Mesothelial cell of epicardium (in vitro differentiated cells): ENCODE results near the gene FIP1L1. TPM values are rescaled to one million over a fixed set of nuclear protein-coding genes. Genes with fewer than 3 reads are reported as not detected.
"Not testable (repeated sequence)": the region's sequence is repeated elsewhere in the genome, so short reads cannot be mapped to it uniquely, and the experiment has no call there.

Source experiments
- DNase-seq, 2 experiments: peaks; one replicate each; pipeline ENCODE4 v3.0.0; 2021; ENCODE audit warnings: low spot score in 2 of 2; ENCODE audit not compliant: unreplicated experiment in 2 of 2
- H3K27ac Mint-ChIP-seq: 2 replicates; pipeline ENCODE4 v1.8.0; 2021; ENCODE audit warnings: mixed read lengths
- H3K27me3 Mint-ChIP-seq: 2 replicates; pipeline ENCODE4 v1.8.0; 2021; ENCODE audit warnings: low read depth, mixed read lengths
- H3K36me3 Mint-ChIP-seq: 2 replicates; pipeline ENCODE4 v1.8.0; 2021; ENCODE audit warnings: mixed read lengths
- H3K4me1 Mint-ChIP-seq: 2 replicates; pipeline ENCODE4 v1.8.0; 2021; ENCODE audit warnings: mixed read lengths
- H3K4me3 Mint-ChIP-seq: 2 replicates; pipeline ENCODE4 v1.8.0; 2021; ENCODE audit warnings: mild to moderate bottlenecking, moderate library complexity, mixed read lengths
- H3K9me3 Mint-ChIP-seq: 2 replicates; pipeline ENCODE4 v1.8.0; 2021; ENCODE audit warnings: mixed read lengths
- total RNA-seq: library from RNA; stranded (reverse); gene quantifications from 3 replicates; pipeline ENCODE4 v1.2.1, GENCODE V29; 2021
- TF ChIP-seq, protein P1 (sequence below): fragments of 200-600 bp; sonication (generic); IDR thresholded peaks from one replicate; pipeline ENCODE4 v1.5.0; 2021; ENCODE audit warnings: antibody characterized with exemption; ENCODE audit not compliant: unreplicated experiment

Gene FIP1L1
- total RNA-seq, 1 donor from 2014 or later, result 82.6 TPM

DNA sequence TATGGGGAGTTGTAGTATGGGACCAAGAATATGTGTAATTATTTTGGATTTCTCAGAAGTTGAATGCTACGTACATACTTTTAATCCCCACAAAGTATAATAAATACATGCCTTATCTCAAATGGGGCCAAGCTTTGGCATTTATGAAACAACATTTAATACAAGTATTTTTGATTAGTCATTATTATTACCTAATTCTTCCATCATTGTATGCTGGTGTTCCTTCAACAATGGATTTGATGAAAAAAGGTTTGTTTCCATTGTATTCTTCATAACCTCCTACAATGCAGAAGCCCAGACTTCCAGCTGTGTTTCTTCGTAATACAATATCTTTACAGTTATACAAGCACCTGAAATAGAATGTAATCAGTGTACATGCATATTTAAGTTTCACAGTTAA is 83.8 kb downstream of the FIP1L1 start:
- TF ChIP-seq, protein P1, sequence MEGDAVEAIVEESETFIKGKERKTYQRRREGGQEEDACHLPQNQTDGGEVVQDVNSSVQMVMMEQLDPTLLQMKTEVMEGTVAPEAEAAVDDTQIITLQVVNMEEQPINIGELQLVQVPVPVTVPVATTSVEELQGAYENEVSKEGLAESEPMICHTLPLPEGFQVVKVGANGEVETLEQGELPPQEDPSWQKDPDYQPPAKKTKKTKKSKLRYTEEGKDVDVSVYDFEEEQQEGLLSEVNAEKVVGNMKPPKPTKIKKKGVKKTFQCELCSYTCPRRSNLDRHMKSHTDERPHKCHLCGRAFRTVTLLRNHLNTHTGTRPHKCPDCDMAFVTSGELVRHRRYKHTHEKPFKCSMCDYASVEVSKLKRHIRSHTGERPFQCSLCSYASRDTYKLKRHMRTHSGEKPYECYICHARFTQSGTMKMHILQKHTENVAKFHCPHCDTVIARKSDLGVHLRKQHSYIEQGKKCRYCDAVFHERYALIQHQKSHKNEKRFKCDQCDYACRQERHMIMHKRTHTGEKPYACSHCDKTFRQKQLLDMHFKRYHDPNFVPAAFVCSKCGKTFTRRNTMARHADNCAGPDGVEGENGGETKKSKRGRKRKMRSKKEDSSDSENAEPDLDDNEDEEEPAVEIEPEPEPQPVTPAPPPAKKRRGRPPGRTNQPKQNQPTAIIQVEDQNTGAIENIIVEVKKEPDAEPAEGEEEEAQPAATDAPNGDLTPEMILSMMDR, result no peak
- no peak overlapping the region for H3K4me3 Mint-ChIP-seq

GRCh38 chr4:53463340-53463739 is 85.9 kb downstream of the FIP1L1 start:
- Mint-ChIP-seq H3K36me3 (peaks cover 53% of the 10 kb centered on the region), H3K27ac (no peak overlapping the region), H3K4me3 (no peak overlapping the region), H3K4me1 (no peaks in the 10 kb centered on the region), H3K9me3 (peaks cover 14% of the 10 kb centered on the region), H3K27me3 (no peaks in the 10 kb centered on the region)
- TF ChIP-seq, protein P1, result no peak
- no peak for DNase-seq

More for the DNA sequence above, 83.8 kb downstream of the FIP1L1 start:
- DNase-seq, result no peak
- H3K27me3 Mint-ChIP-seq, result no peaks in the 10 kb centered on the region
- peaks cover 44% of the 10 kb centered on the region for H3K36me3 Mint-ChIP-seq
- no peaks in the 10 kb centered on the region for H3K9me3 Mint-ChIP-seq
- H3K4me1 Mint-ChIP-seq, result no peaks in the 10 kb centered on the region
- H3K27ac Mint-ChIP-seq, result no peak overlapping the region

DNA sequence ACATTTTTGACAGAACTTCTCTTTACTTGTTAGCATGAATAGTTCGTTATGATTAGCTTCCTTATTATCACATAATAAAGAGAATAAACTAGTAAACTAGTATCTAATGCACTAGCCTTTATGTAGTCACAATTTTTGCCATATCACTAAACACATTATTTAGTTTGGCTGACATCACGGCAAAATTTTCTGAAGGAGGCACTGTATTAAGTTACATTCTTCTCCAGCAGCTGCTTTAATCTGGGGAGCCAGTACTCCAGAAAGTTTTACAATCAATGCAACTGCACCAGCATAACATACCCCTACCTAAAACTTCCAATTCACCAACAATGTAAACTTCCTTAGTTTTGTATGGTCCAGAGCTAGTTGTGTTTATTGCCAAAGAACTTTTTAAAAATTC is 87.8 kb downstream of the FIP1L1 start:
- H3K4me3 Mint-ChIP-seq, result no peak overlapping the region
- H3K27me3 Mint-ChIP-seq, result no peaks in the 10 kb centered on the region
- no peak for DNase-seq
- TF ChIP-seq, protein P1, result no peak
- H3K36me3 Mint-ChIP-seq, result peaks cover 56% of the 10 kb centered on the region
- peaks cover 22% of the 10 kb centered on the region for H3K9me3 Mint-ChIP-seq
- H3K27ac Mint-ChIP-seq, result peak overlapping the region; percentile 16
- no peaks in the 10 kb centered on the region for H3K4me1 Mint-ChIP-seq

DNA sequence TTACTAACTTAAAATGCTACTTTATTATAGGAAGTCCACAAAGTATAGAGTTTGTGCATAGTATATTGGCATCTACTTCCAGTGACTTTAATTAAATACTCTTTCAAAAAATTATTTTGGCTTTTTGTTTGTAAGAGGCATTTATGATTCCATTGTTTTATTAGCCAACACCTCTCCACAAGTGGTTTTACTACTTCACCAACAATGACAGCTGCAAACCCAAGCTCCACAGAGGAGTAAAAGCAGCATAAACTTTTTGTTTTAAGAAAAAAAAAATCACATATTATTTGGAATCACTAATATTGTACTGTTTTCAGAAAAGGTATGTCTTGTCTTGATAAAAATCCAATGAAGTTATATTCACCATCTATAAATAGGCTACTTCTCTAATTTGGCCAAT is 88.5 kb downstream of the FIP1L1 start:
- H3K4me1 Mint-ChIP-seq, result no peaks in the 10 kb centered on the region
- H3K36me3 Mint-ChIP-seq, result peaks cover 55% of the 10 kb centered on the region
- no peak overlapping the region for H3K27ac Mint-ChIP-seq
- peaks cover 22% of the 10 kb centered on the region for H3K9me3 Mint-ChIP-seq
- TF ChIP-seq, protein P1, result no peak
- H3K4me3 Mint-ChIP-seq, result no peak overlapping the region
- no peak for DNase-seq
- no peaks in the 10 kb centered on the region for H3K27me3 Mint-ChIP-seq

- not testable (repeated sequence) for H3K4me1 Mint-ChIP-seq, DNase-seq, H3K4me3 Mint-ChIP-seq, H3K27ac Mint-ChIP-seq, H3K27me3 Mint-ChIP-seq
- H3K36me3 Mint-ChIP-seq, result peaks cover 55% of the 10 kb centered on the region
- peaks cover 22% of the 10 kb centered on the region for H3K9me3 Mint-ChIP-seq
Observed at GRCh38 chr4:53466576-53466975, 89.1 kb downstream of the FIP1L1 start.

DNA sequence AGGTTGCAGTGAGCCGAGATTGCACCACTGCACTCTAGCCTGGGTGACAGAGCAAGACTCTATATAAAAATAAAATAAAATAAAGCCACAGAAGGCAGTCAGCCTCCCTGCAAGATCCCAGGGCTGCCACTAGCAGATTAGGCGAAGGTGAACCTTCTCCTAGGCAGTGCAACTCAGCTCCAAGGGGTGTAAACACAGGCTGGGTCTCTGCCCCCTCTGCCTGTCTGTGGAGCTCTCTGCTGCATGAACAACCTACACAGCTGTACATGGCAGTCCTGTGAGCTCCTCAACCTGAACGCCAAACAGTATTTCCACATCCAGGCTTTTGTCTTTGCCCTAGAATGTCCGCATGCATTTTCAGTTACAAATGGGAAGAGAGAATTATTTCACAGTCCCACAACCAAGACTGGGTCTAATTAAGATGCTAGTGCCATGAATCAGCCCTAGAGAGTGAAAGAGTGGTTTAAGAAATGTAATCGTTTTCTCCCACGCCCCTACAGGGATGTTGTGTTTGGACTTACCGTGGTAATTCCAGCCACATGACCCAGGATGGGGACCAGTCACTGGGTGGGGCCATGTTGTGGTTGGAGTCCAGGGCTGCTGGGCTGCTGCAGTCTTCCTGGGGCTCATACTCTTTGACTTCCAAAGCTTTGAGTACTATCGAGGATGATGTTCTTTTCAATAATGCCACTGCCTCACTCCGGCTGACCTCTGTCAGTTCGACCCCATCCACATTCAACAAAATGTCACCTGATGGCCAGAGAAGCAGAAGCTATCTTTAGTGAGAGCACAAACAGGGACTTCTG is 99.0 kb downstream of the FIP1L1 start:
- Mint-ChIP-seq H3K4me1 (peaks cover 15% of the 10 kb centered on the region), H3K27ac (no peak overlapping the region), H3K27me3 (no peaks in the 10 kb centered on the region), H3K4me3 (no peak overlapping the region), H3K9me3 (peaks cover 12% of the 10 kb centered on the region), H3K36me3 (peaks cover 40% of the 10 kb centered on the region)
- TF ChIP-seq, protein P1, result no peak
- DNase-seq, result no peak
